H7 (cell line): ENCODE results near the gene CDHR2. TPM values are rescaled to one million over a fixed set of nuclear protein-coding genes. Genes with fewer than 3 reads are reported as not detected.
"Not testable (repeated sequence)": the region's sequence is repeated elsewhere in the genome, so short reads cannot be mapped to it uniquely, and the experiment has no call there.

ENCODE experiments used
- DNase-seq: peaks from one replicate; pipeline ENCODE4 v3.0.0; 2012
- H3K27me3 ChIP-seq: 2 replicates; pipeline ENCODE4 v1.6.0; 2011; ENCODE audit warnings: mild to moderate bottlenecking, low read length; ENCODE audit not compliant: control insufficient read depth, insufficient read depth
- H3K36me3 ChIP-seq: replicated peaks from 2 replicates; pipeline ENCODE4 v1.5.1; 2011; ENCODE audit warnings: low read length; ENCODE audit not compliant: control insufficient read depth, insufficient read depth
- H3K4me3 ChIP-seq: 2 replicates; pipeline ENCODE4 v1.5.1; 2011; ENCODE audit warnings: low read depth, mild to moderate bottlenecking, control low read depth, low read length, moderate library complexity; ENCODE audit not compliant: insufficient read depth
- total RNA-seq: library from RNA; depleted of rRNA; stranded (reverse); fragments of >200 nt; shearing (Covaris generic); gene quantifications from 2 replicates; pipeline ENCODE4 v1.2.3, GENCODE V29; 2014

The CDHR2 gene
- total RNA-seq, 1 experiment from 2014 or later = 0.21 TPM

GRCh38 chr5:176583076-176583475, 33.9 kb downstream of the CDHR2 start:
- H3K36me3 ChIP-seq = no peaks in the 10 kb centered on the region
- DNase-seq = no peak
- H3K4me3 ChIP-seq = no peak overlapping the region
- no peaks in the 10 kb centered on the region for H3K27me3 ChIP-seq

DNA sequence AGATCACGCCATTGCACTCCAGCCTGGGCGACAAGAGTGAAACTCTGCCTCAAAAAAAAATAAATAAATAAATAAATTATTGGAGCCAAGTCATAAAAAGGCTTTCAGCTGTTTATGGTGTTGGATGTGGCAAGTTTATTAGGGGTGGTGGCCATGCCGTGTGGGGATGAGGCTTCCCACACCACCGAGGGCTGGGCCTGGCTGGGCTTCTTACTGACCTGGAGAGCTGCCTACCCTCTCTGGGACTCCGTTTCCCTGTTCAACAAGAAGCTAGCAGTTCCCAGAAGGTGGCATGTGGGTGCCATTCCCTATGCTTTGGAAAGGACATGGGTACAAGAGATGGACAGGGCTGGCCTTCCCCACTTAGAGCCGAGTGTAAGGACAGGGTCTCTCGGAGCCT, 38.3 kb downstream of the CDHR2 start:
- H3K4me3 ChIP-seq = no peak overlapping the region
- no peak for DNase-seq
- no peaks in the 10 kb centered on the region for H3K36me3 ChIP-seq
- no peaks in the 10 kb centered on the region for H3K27me3 ChIP-seq

GRCh38 chr5:176588297-176588696, 39.2 kb downstream of the CDHR2 start:
- no peak overlapping the region for H3K4me3 ChIP-seq
- no peaks in the 10 kb centered on the region for H3K27me3 ChIP-seq
- no peak for DNase-seq

GRCh38 chr5:176589039-176589769, 40.1 kb downstream of the CDHR2 start:
- peak; percentile 61 for DNase-seq
- H3K36me3 ChIP-seq = no peaks in the 10 kb centered on the region
- no peak overlapping the region for H3K4me3 ChIP-seq
- no peaks in the 10 kb centered on the region for H3K27me3 ChIP-seq

More at GRCh38 chr5:176588297-176588696, 39.2 kb downstream of the CDHR2 start:
- no peaks in the 10 kb centered on the region for H3K36me3 ChIP-seq

DNA sequence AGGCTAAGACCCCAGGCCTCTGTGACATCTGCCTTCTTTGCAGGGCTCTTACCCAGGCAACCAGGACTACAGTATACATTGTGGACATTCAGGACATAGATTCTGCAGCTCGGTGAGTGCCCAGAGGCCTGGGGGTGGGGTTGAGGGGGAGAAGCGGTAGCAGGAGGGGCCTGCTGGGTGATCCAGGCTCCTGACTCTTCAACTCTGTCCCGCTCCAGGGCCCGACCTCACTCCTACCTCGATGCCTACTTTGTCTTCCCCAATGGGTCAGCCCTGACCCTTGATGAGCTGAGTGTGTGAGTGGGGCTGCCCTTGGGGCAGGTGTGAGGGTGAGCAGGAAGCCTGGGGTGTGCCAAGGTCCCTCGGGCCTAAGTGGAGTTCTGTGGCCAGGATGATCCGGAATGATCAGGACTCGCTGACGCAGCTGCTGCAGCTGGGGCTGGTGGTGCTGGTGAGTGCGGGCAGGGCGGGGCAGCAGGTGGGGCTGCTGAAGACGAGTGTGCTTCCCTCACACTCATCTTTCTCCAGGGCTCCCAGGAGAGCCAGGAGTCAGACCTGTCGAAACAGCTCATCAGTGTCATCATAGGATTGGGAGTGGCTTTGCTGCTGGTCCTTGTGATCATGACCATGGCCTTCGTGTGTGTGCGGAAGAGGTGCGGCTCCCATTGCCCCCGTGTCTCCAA, 41.0 kb downstream of the CDHR2 start:
- H3K4me3 ChIP-seq = no peak overlapping the region
- H3K27me3 ChIP-seq = no peaks in the 10 kb centered on the region
- H3K36me3 ChIP-seq = no peaks in the 10 kb centered on the region
- peak; percentile 55 for DNase-seq

GRCh38 chr5:176591667-176592066, 42.5 kb downstream of the CDHR2 start:
- not testable (repeated sequence) for H3K36me3 ChIP-seq, DNase-seq, H3K4me3 ChIP-seq, H3K27me3 ChIP-seq

GRCh38 chr5:176592573-176592972, 43.4 kb downstream of the CDHR2 start:
- Histone ChIP-seq H3K27me3 (no peaks in the 10 kb centered on the region), H3K36me3 (no peaks in the 10 kb centered on the region), H3K4me3 (no peak overlapping the region)
- DNase-seq = no peak

- DNase-seq = peak; percentile 69
- no peaks in the 10 kb centered on the region for H3K27me3 ChIP-seq
- no peak overlapping the region for H3K4me3 ChIP-seq
- no peaks in the 10 kb centered on the region for H3K36me3 ChIP-seq
Measured at GRCh38 chr5:176593273-176593869, 44.2 kb downstream of the CDHR2 start.

DNA sequence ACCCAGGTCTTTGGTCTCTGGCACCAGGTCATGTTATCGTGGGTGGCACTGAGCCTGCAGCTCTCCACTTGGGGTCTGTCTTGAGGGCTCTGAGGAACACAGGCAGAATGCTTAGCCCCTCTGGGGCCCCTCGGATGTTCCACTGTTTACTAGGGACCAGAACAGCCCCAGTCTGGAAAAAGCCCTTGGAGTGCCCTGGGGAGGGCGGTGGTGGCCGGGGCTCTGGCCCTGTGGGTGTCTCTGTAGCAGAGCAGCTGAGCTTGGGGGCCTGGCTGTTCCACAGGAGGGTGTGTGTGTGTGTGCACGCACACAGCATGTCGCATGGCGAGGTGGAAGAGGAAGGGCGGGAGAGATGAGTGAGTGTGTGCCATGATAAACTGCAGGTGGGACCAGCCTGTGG, 45.4 kb downstream of the CDHR2 start:
- H3K4me3 ChIP-seq = no peak overlapping the region
- no peaks in the 10 kb centered on the region for H3K36me3 ChIP-seq
- H3K27me3 ChIP-seq = no peaks in the 10 kb centered on the region
- DNase-seq = no peak

GRCh38 chr5:176595386-176595943, 46.3 kb downstream of the CDHR2 start:
- Histone ChIP-seq H3K36me3 (no peaks in the 10 kb centered on the region; the same call in 1 of the 2 replicates), H3K27me3 (no peaks in the 10 kb centered on the region), H3K4me3 (no peak overlapping the region)
- DNase-seq = no peak

DNA sequence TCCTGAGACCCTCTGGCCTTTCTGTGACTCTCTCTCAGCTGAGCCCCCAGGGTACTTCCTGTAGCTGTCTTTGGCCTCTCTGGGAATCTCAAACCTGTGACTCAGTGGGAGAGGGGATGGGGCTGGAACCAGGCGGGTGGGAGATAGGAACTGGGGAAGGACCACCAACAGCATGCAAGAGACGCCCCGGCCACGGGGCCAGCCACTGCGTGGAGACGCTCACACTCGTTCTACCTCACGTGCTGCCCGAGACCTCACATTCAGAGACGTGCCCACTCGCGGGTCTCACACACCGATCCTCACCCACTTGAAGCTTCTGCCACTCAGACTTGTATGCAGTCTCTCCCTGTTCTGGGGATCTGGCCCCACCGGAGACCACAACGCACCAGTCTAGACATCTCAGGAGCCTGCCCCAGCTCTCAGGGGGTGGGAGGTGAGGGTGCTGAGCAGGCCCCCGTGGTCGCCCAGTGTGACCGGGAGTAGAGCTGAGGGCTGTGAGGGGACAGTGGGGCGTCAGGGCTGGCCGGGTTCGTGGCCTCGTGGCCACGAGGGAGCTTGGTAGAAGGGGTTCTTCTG, 47.0 kb downstream of the CDHR2 start:
- no peak for DNase-seq
- Histone ChIP-seq H3K27me3 (no peaks in the 10 kb centered on the region), H3K36me3 (no peaks in the 10 kb centered on the region; the same call in 1 of the 2 replicates), H3K4me3 (no peak overlapping the region)

DNA sequence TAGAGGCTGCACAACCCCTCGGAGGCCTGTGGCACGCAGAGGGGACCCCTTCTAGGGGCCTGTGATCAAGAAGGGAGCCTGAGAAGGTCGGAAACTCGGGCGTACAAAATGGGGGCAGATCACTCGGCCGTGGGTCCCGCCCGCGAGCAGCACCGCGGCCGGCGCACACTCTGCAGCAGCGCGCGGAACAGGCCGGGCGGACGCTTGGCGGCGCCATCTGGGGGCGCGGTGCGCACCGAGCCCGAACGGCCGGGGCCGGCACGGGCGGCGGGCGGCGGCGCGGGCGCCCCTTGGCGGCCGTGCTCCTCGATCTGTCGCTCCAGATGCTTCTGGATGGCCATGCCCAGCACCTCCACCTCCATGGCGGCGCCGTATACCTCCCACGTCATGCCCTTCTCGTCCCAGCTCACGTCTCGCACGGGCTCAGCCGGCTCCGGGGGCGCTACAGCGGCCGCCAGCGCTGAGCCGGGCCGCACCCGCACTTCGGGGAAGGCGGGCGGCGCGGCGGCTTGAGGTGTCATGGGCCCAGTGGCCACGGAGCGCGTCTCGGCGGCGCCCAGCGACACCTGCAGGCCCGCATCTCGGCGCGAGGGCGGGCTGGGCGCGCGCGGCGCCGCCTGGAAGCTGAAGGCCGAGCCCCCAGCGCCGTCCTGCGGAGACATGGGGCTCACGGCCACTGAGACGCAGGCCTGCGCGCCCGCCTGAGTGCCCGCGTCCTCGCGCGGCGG, 47.7 kb downstream of the CDHR2 start:
- H3K36me3 ChIP-seq = no peaks in the 10 kb centered on the region; the same call in 1 of the 2 replicates
- H3K4me3 ChIP-seq = no peak overlapping the region
- peak; percentile 91 for DNase-seq
- no peaks in the 10 kb centered on the region for H3K27me3 ChIP-seq

- Histone ChIP-seq H3K36me3 (no peaks in the 10 kb centered on the region; the same call in 1 of the 2 replicates), H3K27me3 (no peaks in the 10 kb centered on the region), H3K4me3 (no peak overlapping the region)
- peak; percentile 74 for DNase-seq
Measured at GRCh38 chr5:176597417-176598389, 48.6 kb downstream of the CDHR2 start.
